GM21529 (cell line): Measurements from ENCODE around the gene NPC2.
"Not testable (repeated sequence)": the region's sequence is repeated elsewhere in the genome, so short reads cannot be mapped to it uniquely, and the experiment has no call there.

ENCODE experiments used
- ATAC-seq: cut with Tn5 transposase; IDR thresholded peaks from one replicate; pipeline ENCODE4 v1.9.1; 2021; ENCODE audit not compliant: unreplicated experiment

NPC2 gene

DNA sequence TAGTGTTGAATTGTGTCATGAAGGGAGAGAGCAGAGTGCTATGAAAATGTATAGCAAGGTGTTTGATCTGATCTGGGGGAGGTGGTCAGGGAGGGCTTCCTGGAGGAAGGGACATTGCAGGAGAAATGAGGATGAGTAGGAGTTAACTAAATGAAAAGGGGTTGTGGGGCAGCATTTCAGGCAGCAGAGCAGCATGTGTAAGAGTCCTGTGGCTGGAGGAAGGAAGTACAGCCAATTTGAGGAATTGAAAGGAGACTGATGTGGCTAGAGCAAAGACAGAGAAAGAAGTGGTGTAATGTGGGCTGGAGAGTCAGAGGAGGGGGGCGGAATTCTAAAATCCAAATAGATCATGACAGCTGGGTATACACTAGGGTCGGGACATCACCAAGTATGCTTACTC is 20.5 kb downstream of the NPC2 start:
- ATAC-seq = no peak

DNA sequence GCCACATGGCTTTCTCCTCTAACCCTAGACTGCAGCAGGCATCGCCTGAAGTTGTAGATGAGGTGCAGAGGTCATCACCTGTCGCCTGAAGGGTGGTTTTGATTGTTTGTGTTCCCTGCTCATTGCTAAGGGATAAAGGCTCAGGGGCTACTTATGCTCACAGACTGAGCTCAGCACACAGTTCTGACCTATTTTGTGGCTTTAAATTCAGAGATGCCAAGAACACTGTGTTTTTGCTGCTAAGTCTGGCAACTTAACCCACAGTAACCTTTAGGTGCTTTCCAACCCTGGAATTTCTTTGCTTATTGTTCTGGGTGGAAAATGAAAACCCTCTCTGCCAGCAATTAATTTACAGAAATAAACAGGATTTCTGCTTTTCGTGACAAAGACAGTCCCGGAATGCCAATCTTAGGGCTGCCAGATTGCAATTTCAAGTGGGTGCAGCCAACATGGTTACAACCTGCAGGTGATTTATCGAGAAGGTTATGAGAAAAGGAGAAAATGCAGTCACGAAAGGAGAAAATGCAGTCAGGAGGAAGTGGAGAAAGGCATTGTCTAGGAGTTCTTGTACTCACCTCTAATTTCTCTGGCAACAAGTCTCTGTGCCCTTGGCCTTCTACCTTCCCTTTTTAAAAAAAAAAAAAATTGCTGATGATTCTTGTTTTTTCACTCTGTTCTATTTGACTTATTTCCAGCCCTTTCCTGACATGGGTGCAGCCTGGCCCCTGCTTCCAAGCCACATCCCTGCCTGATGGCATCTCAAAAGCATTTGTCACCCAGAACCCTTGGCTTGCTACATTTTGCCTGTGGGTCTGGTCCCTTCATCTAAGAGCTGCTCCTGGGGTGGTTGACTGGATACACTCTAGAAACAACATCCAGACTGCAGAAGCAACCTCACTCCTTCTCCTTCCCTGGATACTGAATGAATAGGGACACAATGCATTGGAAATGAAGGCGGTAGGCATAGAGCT is 23.3 kb downstream of the NPC2 start:
- no peak for ATAC-seq

GRCh38 chr14:74468513-74468912 is 24.6 kb downstream of the NPC2 start:
- ATAC-seq = no peak

DNA sequence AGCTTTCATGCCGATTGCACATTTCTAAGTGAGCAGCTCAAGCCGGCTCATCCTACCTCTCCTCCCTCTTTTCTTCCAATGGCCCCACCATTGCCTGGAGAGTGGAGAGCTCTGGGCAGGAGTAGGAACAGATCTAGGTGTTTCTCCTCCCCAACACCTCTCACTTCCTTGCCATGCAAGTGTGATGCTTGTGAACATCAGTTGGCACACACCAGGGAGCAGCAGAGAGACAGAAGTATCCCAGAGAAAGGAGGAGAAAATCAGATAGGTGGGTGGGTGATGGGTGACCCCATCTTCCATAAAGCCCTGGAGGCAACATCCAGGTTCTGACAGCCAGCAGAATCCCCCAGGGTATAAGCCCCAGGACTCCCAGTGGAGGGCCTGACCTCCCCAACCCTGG is 27.8 kb downstream of the NPC2 start:
- no peak for ATAC-seq

GRCh38 chr14:74464785-74465184 is 28.3 kb downstream of the NPC2 start:
- ATAC-seq = no peak

DNA sequence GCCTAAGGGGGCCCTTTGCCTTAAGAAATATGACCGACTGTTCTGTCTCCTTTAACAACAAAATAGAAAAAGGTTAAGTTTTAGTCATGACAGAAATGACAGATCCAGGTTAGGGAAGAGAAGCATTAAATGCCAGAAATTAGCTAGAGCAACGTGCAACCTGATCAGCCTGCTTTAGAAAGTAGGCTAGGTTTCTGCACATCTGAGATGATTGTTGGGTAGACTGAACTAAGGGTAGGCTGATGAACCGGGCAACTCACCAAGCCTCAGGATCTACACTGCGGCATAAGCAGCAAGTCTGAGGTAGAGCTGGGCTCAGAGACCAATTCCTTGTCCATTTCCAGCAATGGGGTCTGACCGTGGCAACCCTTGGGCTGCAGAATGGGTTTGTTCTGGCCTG is 29.4 kb downstream of the NPC2 start:
- no peak for ATAC-seq

GRCh38 chr14:74462993-74463392 is 30.1 kb downstream of the NPC2 start:
- ATAC-seq = no peak

DNA sequence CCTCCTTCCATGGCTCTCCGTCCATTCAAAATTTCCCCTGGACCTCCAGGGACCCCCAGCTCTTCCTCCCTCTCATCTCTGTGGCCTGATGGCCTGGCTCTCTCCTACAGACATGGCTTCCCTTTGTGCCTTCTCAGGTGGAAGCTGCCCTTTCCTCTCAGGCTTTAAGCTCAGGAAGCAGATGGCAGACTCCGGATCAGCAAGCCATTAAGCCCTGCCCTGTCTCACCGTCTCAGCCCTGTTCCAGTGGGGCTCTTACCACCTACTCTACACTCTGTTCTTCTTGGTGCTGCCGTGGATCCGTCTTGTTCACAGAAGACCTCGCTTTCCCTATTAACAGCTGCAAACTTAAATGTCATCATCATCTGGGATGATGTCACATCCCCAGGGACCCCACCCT is 33.1 kb downstream of the NPC2 start:
- no peak for ATAC-seq

- no peak for ATAC-seq
Measured at GRCh38 chr14:74459289-74459946, 33.7 kb downstream of the NPC2 start.

DNA sequence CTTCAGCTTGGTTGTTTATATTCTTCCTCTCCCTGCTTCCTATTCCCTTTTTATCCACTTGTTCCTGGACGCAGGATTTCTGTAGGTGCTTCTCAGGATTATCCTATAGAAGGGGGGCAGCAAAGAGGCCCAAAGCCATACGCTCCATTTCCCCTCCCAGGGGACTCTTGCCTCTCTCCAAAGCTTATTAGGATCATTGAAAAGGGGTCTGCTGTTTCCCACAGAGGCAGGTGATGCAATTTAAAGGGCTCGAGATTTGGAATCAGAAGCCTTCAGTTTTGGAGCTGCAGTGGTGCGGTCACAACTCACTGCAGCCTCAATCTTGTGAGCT is 35.6 kb downstream of the NPC2 start:
- no peak for ATAC-seq

- ATAC-seq = no peak
Measured at GRCh38 chr14:74456684-74457564, 36.2 kb downstream of the NPC2 start.

DNA sequence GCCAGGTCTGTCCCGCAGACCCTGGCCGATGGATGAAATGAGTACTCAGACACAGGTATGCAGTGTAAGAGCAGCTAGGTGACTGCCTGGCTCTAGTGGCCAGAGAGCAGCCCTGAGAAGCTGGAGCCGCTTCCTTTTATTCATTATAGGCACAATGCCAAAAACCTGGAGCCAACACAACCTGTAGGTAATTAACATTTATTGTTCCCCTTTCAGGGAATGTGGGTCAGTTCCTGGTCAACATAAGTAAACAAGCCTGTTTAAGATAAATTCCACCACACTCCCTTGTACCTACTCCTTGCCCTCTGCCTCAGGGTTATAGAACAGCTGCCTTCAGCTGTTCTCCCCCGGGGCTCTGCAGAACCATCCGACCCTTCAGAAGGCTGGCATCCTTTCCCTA is 38.7 kb downstream of the NPC2 start:
- not testable (repeated sequence) for ATAC-seq

DNA sequence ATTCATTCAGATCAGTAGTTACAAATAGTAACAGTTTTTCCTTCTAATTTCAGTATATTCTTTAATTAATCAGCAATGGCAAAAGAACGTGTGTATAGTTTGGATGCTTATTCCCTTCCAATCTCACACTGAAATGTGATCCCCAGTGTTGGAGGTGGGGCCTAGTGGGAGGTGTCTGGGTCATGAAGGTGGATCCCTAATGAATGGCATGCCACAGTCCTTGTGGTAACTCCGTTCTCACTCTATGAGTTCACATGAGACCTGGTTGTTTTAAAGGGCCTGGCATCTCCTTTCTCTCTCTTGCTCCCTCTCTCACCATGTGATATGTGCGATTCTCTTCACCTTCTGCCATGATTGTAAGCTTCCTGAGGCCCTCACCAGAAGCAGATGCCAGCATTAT is 48.2 kb downstream of the NPC2 start:
- no peak for ATAC-seq

- ATAC-seq = no peak
Measured at GRCh38 chr14:74442757-74443156, 50.3 kb downstream of the NPC2 start.

GRCh38 chr14:74441113-74441512 is 52.0 kb downstream of the NPC2 start:
- ATAC-seq = no peak

DNA sequence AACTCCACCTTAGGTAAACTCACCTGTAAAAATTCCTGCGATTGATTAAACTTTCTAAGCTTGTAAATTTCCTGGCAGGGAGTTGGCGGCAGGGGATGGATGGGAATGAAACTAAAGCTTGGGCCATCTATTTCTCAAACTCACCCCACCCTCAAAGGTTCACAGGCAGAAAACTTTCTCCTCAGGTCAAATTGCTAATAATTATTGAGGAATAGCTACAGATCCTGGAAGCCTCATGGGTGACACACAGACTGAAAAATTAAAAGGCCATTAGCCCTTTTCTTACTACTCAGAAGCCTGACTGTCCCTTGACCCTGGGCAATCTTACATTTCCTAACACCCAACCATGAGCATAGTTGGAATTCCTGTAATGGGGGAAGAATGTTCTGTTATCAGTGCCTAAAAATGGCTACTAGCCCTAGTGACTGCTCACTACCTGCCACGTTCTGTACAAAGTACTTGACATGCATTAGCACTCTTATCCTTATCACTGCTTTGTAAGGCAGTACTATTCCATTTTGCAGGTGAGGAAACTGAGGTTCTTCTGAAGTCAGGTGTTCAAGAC is 54.7 kb downstream of the NPC2 start:
- ATAC-seq = no peak

DNA sequence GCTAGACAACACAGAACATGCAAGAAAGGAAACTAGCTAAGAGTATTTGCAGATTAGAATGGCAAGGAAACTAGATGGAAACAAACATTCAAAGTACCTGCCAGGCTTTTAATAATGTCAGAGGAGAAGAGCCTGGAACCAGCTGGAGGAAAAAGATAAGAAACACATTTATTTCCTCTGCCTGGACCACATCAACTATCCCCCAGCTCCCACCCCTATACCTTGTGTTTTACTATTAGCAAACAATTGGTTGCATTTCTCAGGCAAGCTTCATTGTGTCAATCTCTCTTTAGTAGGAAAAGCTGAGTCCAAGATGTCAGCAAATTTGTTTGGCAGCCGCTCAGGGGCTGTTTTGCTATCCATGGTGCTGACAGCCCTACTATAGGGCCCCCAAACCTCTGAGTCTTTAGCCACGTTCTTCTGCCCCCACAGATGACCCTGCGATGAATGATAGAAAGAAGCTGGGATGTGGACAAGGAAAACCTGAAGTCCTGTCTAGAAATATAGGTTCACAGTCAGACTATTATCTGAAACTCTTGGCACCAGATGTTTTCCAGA is 55.5 kb downstream of the NPC2 start:
- no peak for ATAC-seq

DNA sequence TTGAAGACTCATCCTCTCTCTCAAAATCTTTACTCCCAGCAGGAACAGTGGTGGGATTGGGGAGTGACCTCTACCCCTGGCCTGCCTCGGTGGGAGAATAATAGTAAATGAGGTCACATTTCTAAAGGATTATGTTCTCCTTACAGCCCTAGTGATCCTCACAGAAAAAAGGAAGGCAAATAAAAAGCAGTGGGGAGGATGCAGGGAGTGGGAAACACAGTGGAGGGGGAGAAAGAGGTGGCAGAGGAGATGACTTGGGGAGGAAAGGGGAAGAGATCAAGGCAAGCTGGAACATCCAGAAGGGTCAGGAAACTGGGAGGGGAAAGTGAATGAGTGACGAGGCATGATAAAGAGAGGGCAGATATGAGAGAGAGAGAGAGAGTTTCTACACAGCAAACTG is 58.8 kb downstream of the NPC2 start:
- ATAC-seq = no peak

- ATAC-seq = no peak
Measured at GRCh38 chr14:74429991-74430390, 63.1 kb downstream of the NPC2 start.
